GM23338 (cell line): ENCODE results near the gene NAPSA. TPM values are rescaled to one million over a fixed set of nuclear protein-coding genes. Genes with fewer than 3 reads are reported as not detected.

Experiments used
- ATAC-seq: fragments of 200-7000 bp; cut with Tn5 transposase; 3 replicates; pipeline ENCODE4 v1.9.1; 2020
- DNase-seq: peaks from one replicate; pipeline ENCODE4 v3.0.0-alpha.2; 2015; ENCODE audit warnings: low spot score
- H2AFZ ChIP-seq: fragments of 200-600 bp; sonication (generic); 2 replicates; pipeline ENCODE4 v1.8.0; 2016; ENCODE audit warnings: antibody characterized with exemption, mild to moderate bottlenecking, moderate library complexity
- H3F3A ChIP-seq: fragments of 200-600 bp; sonication (generic); replicated peaks from 2 replicates; pipeline ENCODE4 v1.8.0; 2017; ENCODE audit warnings: antibody characterized with exemption, mixed run types, low read depth
- H3K27ac ChIP-seq: fragments of 200-600 bp; sonication (generic); 2 replicates; pipeline ENCODE4 v1.6.1; 2016; ENCODE audit warnings: low read depth
- H3K27me3 ChIP-seq: fragments of 200-600 bp; sonication (generic); 2 replicates; pipeline ENCODE4 v1.8.0; 2016; ENCODE audit warnings: mild to moderate bottlenecking, mixed run types, moderate library complexity; ENCODE audit not compliant: insufficient read depth
- H3K36me3 ChIP-seq: fragments of 200-600 bp; sonication (generic); 2 replicates; pipeline ENCODE4 v1.8.0; 2016; ENCODE audit warnings: mild to moderate bottlenecking; ENCODE audit not compliant: insufficient read depth
- H3K4me1 ChIP-seq: fragments of 200-600 bp; sonication (generic); 2 replicates; pipeline ENCODE4 v1.8.0; 2016; ENCODE audit warnings: mild to moderate bottlenecking, moderate library complexity; ENCODE audit not compliant: insufficient read depth
- H3K4me2 ChIP-seq: fragments of 200-600 bp; sonication (generic); 2 replicates; pipeline ENCODE4 v1.7.1; 2017; ENCODE audit warnings: mixed run types
- H3K4me3 ChIP-seq: fragments of 200-600 bp; sonication (generic); 2 replicates; pipeline ENCODE4 v1.6.1; 2016; ENCODE audit warnings: mixed run types
- H3K79me2 ChIP-seq: fragments of 200-600 bp; sonication (generic); replicated peaks from 2 replicates; pipeline ENCODE4 v1.8.0; 2017; ENCODE audit warnings: mild to moderate bottlenecking; ENCODE audit not compliant: insufficient read depth
- H3K9me2 ChIP-seq: fragments of 200-600 bp; sonication (generic); 2 replicates; pipeline ENCODE4 v1.8.0; 2017; ENCODE audit not compliant: insufficient read depth
- H4K20me1 ChIP-seq: fragments of 200-600 bp; sonication (generic); replicated peaks from 2 replicates; pipeline ENCODE4 v1.8.0; 2017; ENCODE audit warnings: mild to moderate bottlenecking; ENCODE audit not compliant: insufficient read depth
- H3K27ac Mint-ChIP-seq: 2 replicates; pipeline ENCODE4 v1.8.0; 2020; ENCODE audit warnings: inconsistent platforms, mild to moderate bottlenecking, moderate library complexity, mixed read lengths
- H3K27me3 Mint-ChIP-seq: 3 replicates; pipeline ENCODE4 v1.8.0; 2022; ENCODE audit warnings: low read depth, mild to moderate bottlenecking, moderate library complexity, mixed read lengths, inconsistent platforms; ENCODE audit not compliant: insufficient read depth, poor library complexity
- H3K36me3 Mint-ChIP-seq: 3 replicates; pipeline ENCODE4 v1.8.0; 2021; ENCODE audit warnings: low read depth, mild to moderate bottlenecking, inconsistent platforms, moderate library complexity, mixed read lengths
- H3K4me1 Mint-ChIP-seq: 3 replicates; pipeline ENCODE4 v1.8.0; 2020; ENCODE audit warnings: mild to moderate bottlenecking, inconsistent platforms, mixed read lengths
- H3K4me3 Mint-ChIP-seq: 3 replicates; pipeline ENCODE4 v1.8.0; 2021; ENCODE audit warnings: moderate library complexity, mild to moderate bottlenecking, inconsistent platforms, mixed read lengths
- H3K9me3 Mint-ChIP-seq: 3 replicates; pipeline ENCODE4 v1.8.0; 2020; ENCODE audit warnings: moderate library complexity, mild to moderate bottlenecking, inconsistent platforms, mixed read lengths
- CREB1 ChIP-seq: fragments of 250-450 bp; sonication (Bioruptor Pico); IDR thresholded peaks from 2 replicates; pipeline ENCODE4 v1.5.0; 2020; ENCODE audit warnings: low read depth, mild to moderate bottlenecking, moderate library complexity
- CTCF ChIP-seq, 2 experiments: fragments of 200-600 bp in 1 of 2; sonication (generic) in 1 of 2; conservative IDR thresholded peaks; 2 replicates each; pipeline versions ENCODE4 v1.5.1 to v1.6.1; 2016 to 2017; ENCODE audit warnings: antibody characterized with exemption in 2 of 2, low read depth in 2 of 2, mild to moderate bottlenecking in 2 of 2, moderate library complexity in 1 of 2
- EZH2 ChIP-seq: fragments of 200-600 bp; sonication (generic); IDR thresholded peaks from one replicate; pipeline ENCODE4 v1.8.0; 2017; ENCODE audit warnings: antibody characterized with exemption, mild to moderate bottlenecking, low read depth; ENCODE audit not compliant: unreplicated experiment
- EZH2phosphoT487 ChIP-seq: fragments of 200-600 bp; sonication (generic); IDR thresholded peaks from one replicate; pipeline ENCODE4 v1.8.1; 2018; ENCODE audit warnings: antibody characterized with exemption; ENCODE audit not compliant: unreplicated experiment
- NANOG ChIP-seq: IDR thresholded peaks from 2 replicates; pipeline ENCODE4 v1.6.1; 2016; ENCODE audit warnings: antibody characterized with exemption, borderline replicate concordance
- POLR2AphosphoS5 ChIP-seq: IDR thresholded peaks from 2 replicates; pipeline ENCODE4 v1.6.1; 2016; ENCODE audit warnings: antibody characterized with exemption, low read depth
- STAT1 ChIP-seq: IDR thresholded peaks from one replicate; pipeline ENCODE4 v1.6.1; 2016; ENCODE audit warnings: antibody characterized with exemption; ENCODE audit not compliant: unreplicated experiment
- ZNF114 ChIP-seq: fragments of 250-450 bp; sonication (Bioruptor Pico); IDR thresholded peaks from 2 replicates; pipeline ENCODE4 v1.5.0; 2020; ENCODE audit warnings: mild to moderate bottlenecking, moderate library complexity
- ZNF331 ChIP-seq: fragments of 250-450 bp; sonication (Bioruptor Pico); IDR thresholded peaks from 2 replicates; pipeline ENCODE4 v1.5.0; 2020; ENCODE audit warnings: low read depth, mild to moderate bottlenecking, moderate library complexity
- ZNF462 ChIP-seq: fragments of 250-450 bp; sonication (Bioruptor Pico); IDR thresholded peaks from 2 replicates; pipeline ENCODE4 v1.5.0; 2020; ENCODE audit warnings: mild to moderate bottlenecking, moderate library complexity
- polyA plus RNA-seq: library from polyadenylated mRNA; unstranded; fragments of >200 nt; fragmentation: Nextera tagmentation; extraction: Ambion mirVana; gene quantifications from 2 replicates; pipeline ENCODE4 v1.2.1, GENCODE V29; 2016
- total RNA-seq: library from RNA; depleted of rRNA; stranded (reverse); fragments of >200 nt; shearing (Covaris generic); gene quantifications from 2 replicates; pipeline ENCODE4 v1.2.3, GENCODE V29; 2014

Gene NAPSA
- total and polyA plus RNA-seq, 2 experiments from 2014 or later = 0.14 to 0.99 TPM

GRCh38 chr19:50329146-50329925 is 36.1 kb downstream of the NAPSA start, which contains the start of gene KCNC3:
TSS of gene KCNC3 (minus strand) at chr19:50329377. CDS start at chr19:50329082, 295 bp downstream.
- H3K27ac Mint-ChIP-seq = no peak within 1 kb of the TSS
- DNase-seq (peak; percentile 100), ATAC-seq (peak; percentile 29; the same call in 2 of the 3 replicates)
- H3K9me3 Mint-ChIP-seq = peaks cover 80% of the 10 kb centered on the region
- TF ChIP-seq ZNF114 (CRISPR knock-in tag) (no peak), ZNF462 (CRISPR knock-in tag) (no peak), STAT1 (peak; percentile 76), POLR2AphosphoS5 (peak; percentile 89), NANOG (no peak), ZNF331 (CRISPR knock-in tag) (no peak), EZH2 (no peak), CREB1 (no peak), EZH2phosphoT487 (no peak), CTCF (conservative IDR thresholded peaks at IDR 0.05; ENCODE audit: low read depth in 2 of 2) (no peak)
- H3K36me3 ChIP-seq = no peaks in the 10 kb centered on the region
- H3K36me3 Mint-ChIP-seq = peaks cover 55% of the 10 kb centered on the region
- peak within 1 kb of the TSS; percentile 90 for H3K27ac ChIP-seq
- H3K4me1 ChIP-seq = peaks cover 35% of the 10 kb centered on the region
- no peaks in the 10 kb centered on the region for H3K9me2 ChIP-seq
- peaks cover 16% of the 10 kb centered on the region for H3K79me2 ChIP-seq
- peaks cover 17% of the 10 kb centered on the region; the same call in 1 of the 2 replicates for H4K20me1 ChIP-seq
- H3K27me3 Mint-ChIP-seq = peaks cover 22% of the 10 kb centered on the region
- peak within 1 kb of the TSS; percentile 98 for H3K4me2 ChIP-seq
- H3K27me3 ChIP-seq = peaks cover 25% of the 10 kb centered on the region
- peak within 1 kb of the TSS; percentile 88 for H3K4me3 ChIP-seq
- H2AFZ ChIP-seq = 0 out of 2 replicates have a peak within 1 kb of the TSS, but pooled peaks have one; percentile 75
- no peak within 1 kb of the TSS for H3K4me3 Mint-ChIP-seq
- no peaks in the 10 kb centered on the region for H3K4me1 Mint-ChIP-seq
- H3F3A ChIP-seq = peaks cover 24% of the 10 kb centered on the region
